GM18858 (cell line): Measurements from ENCODE around the gene ERCC1.
"Not testable (repeated sequence)": the region's sequence is repeated elsewhere in the genome, so short reads cannot be mapped to it uniquely, and the experiment has no call there.

Experiments
- ATAC-seq: cut with Tn5 transposase; IDR thresholded peaks from one replicate; pipeline ENCODE4 v1.9.1; 2021; ENCODE audit not compliant: unreplicated experiment

The ERCC1 gene

DNA sequence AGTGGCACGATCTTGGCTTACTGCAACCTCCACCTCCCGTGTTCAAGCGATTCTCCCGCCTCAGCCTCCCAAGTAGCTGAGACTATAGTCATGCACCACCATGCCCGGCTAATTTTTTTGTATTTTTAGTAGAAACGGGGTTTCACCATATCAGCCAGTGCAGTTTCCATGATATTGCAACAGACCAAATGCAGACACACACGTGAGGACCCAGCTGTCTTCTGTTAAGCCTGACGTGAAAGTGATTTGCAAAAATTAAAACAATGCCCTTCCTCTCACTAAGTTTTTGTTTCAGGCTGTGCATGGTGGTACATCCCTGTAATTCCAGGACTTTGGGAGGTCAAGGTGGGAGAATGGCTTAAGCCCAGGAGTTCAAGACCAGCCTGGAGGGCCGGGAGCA is 7.3 kb upstream of the ERCC1 start:
- not testable (repeated sequence) for ATAC-seq

GRCh38 chr19:45429896-45430295 is 6.2 kb upstream of the ERCC1 start:
- ATAC-seq, result not testable (repeated sequence)

- ATAC-seq, result no peak
Observed at GRCh38 chr19:45428384-45429231, 4.9 kb upstream of the ERCC1 start.

GRCh38 chr19:45424191-45425058 is 708 bp upstream of the ERCC1 start:
- no peak for ATAC-seq

DNA sequence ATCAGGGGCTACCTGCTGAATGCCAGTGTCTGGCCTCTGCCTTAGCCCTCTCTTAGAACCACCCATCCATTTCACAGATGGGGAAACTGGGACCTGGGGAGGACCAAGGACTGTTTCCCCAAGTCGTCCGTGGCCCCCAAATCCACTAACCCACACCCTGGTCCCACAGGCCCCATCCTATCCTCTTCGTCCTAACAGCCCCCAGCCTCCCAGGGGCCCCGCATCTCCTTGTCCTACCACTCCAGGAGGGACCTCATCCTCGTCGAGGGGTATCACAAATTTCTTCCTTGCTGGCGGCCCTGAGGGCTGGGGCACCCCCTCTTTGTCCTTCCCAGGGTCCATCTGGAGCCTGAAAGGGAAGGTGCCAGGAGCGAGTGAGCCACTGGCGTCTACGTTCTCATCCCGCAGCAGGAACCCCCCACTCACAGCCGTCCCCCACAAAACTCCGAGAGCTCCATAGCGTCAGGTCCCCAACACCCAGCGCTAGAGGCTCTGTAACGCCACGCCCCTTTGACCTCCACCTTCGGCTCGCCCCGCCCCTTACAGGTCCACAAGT is 606 bp downstream of the ERCC1 start:
- ATAC-seq, result no peak

- no peak for ATAC-seq
Observed at GRCh38 chr19:45421947-45422498, 1.7 kb downstream of the ERCC1 start.

GRCh38 chr19:45420871-45421270 is 2.8 kb downstream of the ERCC1 start:
- no peak for ATAC-seq

- no peak for ATAC-seq
Observed at GRCh38 chr19:45420356-45420755, 3.4 kb downstream of the ERCC1 start.

DNA sequence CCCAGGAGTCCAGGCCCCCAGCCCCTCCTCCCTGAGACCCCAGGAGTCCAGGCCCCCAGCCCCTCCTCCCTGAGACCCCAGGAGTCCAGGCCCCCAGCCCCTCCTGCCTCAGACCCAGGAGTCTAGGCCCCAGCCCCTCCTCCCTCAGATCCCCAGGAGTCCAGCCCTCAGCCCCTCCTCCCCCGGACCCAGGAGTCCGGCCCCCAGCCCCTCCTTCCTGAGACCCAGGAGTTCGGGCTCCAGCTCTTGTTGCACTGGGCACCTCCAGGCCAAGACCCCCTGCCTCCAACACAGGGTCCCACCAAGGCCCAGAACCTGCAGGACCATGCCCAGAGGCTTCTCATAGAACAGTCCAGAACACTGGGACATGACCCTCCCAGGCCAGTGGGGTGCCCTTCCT is 3.8 kb downstream of the ERCC1 start:
- ATAC-seq, result no peak

DNA sequence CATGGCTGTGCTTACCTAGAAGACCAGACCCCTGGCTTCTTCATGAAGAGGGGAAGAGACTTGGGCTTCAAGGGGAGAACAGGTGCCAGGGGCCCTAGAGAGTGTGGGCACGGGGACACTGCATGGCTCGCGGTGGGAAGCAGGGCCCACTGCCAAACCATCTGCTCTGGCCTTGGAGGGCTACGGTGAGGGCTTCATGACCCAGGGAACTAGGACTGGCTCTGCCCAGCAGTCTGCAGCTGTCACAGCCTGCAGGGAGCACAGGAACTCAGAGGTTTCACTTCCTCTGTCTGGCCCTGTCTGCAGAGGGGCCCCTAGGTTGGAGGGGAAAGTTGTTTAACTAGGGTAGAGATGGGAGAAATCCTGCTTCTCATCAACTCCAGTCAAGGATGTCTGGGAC is 4.3 kb downstream of the ERCC1 start:
- ATAC-seq, result peak; percentile 49

DNA sequence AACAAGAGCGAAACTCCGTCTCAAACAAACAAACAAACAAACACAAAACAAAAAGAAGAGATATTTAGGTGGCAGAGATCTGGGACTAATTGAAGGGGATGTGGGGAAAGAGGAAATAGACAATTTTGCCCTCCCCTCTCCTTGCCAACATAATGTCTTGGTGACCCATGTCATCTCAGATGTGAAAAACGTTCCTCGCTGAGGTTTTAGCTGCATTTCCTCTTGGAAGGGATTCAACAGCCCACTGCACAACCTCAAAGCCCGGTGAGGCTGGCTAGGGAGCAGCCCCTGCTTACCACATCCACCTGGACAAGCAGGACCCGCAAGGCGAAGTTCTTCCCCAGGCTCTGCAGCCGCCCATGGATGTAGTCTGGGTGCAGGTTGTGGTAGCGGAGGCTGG is 4.9 kb downstream of the ERCC1 start:
- ATAC-seq, result no peak

- ATAC-seq, result no peak
Observed at GRCh38 chr19:45417151-45417550, 6.6 kb downstream of the ERCC1 start.

DNA sequence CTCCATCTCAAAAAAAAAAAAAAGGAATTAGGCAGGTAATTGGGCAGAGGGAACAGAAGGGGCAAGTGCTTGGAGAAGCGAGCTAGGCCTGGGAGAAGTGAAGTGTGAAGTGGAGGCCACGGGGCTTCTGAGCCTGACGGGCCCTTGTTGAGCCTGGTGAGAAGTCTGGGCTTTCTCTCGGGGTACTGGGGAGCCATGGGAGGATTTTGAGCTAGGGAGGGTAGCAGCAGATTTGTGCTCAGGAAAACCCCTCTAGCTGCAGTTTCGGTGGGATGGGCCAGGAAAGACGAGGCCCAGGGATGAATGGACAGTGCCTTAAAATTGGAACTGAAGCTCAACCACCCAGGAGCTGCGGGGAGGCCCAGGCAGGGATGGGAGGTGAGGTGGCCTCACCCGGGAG is 9.2 kb downstream of the ERCC1 start:
- ATAC-seq, result no peak

DNA sequence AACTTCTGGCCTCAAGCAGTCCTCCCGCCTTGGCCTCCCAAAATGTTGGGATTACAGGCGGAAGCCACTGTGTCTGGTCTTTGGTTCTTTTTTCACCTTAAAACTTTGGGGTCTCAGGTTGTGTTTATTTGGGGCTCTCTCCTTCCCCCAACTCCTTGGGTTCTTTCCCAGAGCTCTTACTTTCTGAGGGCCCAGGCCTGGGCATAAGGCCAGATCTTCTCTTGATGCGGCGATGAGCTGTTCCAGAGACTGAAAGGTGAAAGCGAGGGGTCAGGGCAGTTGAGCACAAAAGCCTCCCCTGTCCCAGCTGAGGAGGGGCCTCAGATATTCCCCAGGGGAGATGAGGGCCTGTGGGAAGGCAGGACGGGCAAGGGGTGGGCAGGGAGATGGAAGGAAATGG is 10.2 kb downstream of the ERCC1 start:
- no peak for ATAC-seq

- ATAC-seq, result not testable (repeated sequence)
Observed at GRCh38 chr19:45410330-45410729, 13.4 kb downstream of the ERCC1 start.

GRCh38 chr19:45409557-45409920 is 14.2 kb downstream of the ERCC1 start:
- ATAC-seq, result no peak

- no peak for ATAC-seq
Observed at GRCh38 chr19:45408830-45409556, 14.7 kb downstream of the ERCC1 start.

DNA sequence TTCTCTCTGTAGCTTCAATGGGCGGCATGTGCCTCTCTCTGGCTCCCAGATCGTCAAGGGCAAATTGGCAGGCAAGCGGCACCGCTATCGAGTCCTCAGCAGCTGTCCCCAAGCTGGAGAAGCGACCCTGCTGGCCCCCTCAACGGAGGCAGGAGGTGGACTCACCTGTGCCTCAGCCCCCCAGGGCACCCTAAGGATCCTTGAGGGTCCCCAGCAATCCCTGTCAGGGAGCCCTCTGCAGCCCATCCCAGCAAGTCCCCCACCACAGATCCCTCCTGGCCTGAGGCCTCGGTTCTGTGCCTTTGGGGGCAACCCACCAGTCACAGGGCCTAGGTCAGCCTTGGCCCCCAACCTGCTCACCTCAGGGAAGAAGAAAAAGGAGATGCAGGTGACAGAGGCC is 15.6 kb downstream of the ERCC1 start:
- ATAC-seq, result no peak

DNA sequence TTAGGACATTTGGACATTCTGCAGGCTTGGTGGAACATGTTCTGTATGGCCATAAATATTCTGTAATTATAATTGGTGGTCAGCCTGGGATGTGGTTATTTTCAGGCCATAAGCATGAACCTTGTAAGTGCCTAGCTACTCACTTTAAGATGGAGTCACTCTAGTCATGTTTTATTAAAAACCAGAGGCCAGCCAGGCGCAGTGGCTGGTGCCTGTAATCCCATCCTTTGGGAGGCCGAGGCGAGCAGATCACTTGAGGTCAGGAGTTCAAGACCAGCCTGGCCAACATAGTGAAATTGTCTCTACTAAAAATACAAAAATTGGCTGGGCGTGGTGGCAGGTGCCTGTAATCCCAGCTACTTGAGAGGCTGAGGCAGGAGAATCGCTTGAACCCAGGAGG is 16.1 kb downstream of the ERCC1 start:
- ATAC-seq, result not testable (repeated sequence)

DNA sequence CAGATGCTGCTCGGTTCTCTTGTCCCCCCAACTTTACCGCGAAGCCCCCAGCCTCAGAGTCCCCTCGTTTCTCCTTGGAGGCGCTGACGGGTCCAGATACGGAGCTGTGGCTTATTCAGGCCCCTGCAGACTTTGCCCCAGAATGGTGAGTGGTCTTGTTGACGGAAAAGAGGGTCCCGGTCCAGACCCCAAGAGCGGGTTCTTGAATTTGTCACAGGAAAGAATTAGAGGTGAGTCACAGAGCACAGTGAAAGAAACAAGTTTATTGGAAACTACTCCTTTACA is 16.7 kb downstream of the ERCC1 start:
- ATAC-seq, result no peak
